HG03457 (cell line): ENCODE measurements around the gene DEPDC5.

Experiments
- ATAC-seq: cut with Tn5 transposase; IDR thresholded peaks from one replicate; pipeline ENCODE4 v1.9.1; 2021; ENCODE audit warnings: moderate number of reproducible peaks; ENCODE audit not compliant: unreplicated experiment

Gene DEPDC5

GRCh38 chr22:31944700-31945442 is 191.1 kb downstream of the DEPDC5 start:
- peak; percentile 17 for ATAC-seq

- ATAC-seq, result no peak
Observed at GRCh38 chr22:31945443-31945855, 191.6 kb downstream of the DEPDC5 start.

- ATAC-seq, result no peak
Observed at GRCh38 chr22:31945971-31946680, 192.3 kb downstream of the DEPDC5 start.

- ATAC-seq, result no peak
Observed at GRCh38 chr22:31947296-31947695, 193.5 kb downstream of the DEPDC5 start.

- ATAC-seq, result no peak
Observed at GRCh38 chr22:31948002-31948401, 194.2 kb downstream of the DEPDC5 start.

- ATAC-seq, result no peak
Observed at GRCh38 chr22:31950226-31950625, 196.4 kb downstream of the DEPDC5 start.

- no peak for ATAC-seq
Observed at GRCh38 chr22:31951194-31952093, 197.6 kb downstream of the DEPDC5 start.

- no peak for ATAC-seq
Observed at GRCh38 chr22:31952094-31952401, 198.2 kb downstream of the DEPDC5 start.

- no peak for ATAC-seq
Observed at GRCh38 chr22:31952472-31952871, 198.7 kb downstream of the DEPDC5 start.

GRCh38 chr22:31953261-31953660 is 199.4 kb downstream of the DEPDC5 start:
- ATAC-seq, result no peak

GRCh38 chr22:31954535-31955523 is 201.0 kb downstream of the DEPDC5 start:
- ATAC-seq, result no peak

GRCh38 chr22:31956360-31956759 is 202.5 kb downstream of the DEPDC5 start:
- ATAC-seq, result no peak
